Measurements from ENCODE around the gene CA6.

DNA sequence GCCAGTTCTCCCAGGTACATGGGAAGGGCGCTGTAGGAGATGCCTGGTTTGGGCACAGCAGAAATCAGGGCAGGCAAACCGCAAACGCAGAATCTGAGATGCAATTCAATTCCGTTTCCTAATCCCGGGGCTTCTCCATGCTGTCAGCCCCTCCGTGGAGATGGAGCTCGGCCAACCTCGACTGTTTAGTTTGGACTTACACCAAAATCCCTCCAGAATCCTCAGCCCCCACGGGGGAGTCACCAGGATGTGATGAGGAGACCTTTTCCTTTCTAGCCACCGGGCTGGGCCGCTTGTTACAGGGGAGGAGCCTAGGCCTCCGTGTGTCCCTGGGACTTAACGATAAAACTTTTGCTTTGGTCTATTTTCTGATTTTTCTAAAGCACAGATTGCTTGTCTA lies 72.7 kb downstream of the CA6 start:
- no peak for TF ChIP-seq EZH2 (IDR thresholded peaks at IDR 0.05; ENCODE audit: borderline replicate concordance, insufficient read depth, low read depth, low read length, poor library complexity, severe bottlenecking)
- TF ChIP-seq, protein P1, sequence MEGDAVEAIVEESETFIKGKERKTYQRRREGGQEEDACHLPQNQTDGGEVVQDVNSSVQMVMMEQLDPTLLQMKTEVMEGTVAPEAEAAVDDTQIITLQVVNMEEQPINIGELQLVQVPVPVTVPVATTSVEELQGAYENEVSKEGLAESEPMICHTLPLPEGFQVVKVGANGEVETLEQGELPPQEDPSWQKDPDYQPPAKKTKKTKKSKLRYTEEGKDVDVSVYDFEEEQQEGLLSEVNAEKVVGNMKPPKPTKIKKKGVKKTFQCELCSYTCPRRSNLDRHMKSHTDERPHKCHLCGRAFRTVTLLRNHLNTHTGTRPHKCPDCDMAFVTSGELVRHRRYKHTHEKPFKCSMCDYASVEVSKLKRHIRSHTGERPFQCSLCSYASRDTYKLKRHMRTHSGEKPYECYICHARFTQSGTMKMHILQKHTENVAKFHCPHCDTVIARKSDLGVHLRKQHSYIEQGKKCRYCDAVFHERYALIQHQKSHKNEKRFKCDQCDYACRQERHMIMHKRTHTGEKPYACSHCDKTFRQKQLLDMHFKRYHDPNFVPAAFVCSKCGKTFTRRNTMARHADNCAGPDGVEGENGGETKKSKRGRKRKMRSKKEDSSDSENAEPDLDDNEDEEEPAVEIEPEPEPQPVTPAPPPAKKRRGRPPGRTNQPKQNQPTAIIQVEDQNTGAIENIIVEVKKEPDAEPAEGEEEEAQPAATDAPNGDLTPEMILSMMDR (IDR thresholded peaks at IDR 0.05): no peak
